ENCODE results near the gene TGFBR3. TPM values are rescaled to one million over a fixed set of nuclear protein-coding genes. Genes with fewer than 3 reads are reported as not detected.

Gene TGFBR3
- polyA plus RNA-seq, 1 experiment: 8.2 TPM

DNA sequence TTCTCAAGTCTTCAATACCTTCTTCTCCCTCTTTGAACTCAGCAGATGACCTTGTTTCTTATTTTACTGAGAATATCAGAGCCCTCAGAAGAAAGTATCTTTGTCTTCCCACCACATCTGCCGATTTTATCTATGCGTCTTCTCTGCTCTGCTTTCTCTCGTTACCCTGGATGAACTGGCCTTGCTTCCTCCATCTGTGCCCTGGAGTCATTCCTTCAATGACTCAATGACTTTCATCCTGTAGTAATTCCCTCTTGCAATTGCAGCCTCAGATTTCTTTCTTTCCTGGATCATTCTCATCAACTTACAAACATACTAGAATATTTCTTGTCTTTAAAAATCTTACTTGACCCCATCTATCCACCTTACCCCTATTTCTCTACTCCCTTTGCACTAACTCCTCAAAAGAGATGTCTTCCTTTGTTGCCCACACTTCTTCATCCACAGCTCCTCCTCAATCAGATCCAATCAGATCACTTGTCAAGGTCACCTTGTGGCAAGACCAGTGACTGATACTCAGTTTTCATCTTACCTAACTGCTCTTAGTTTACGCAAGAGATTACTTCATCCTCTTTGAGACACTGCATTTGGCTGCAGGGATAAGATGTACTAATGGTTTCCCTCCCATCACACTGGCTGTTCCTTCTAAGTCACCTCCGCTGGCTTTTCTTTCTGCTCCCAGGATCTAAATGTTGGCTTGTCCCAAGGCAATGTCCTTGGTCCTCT, 8.2 kb upstream of the TGFBR3 start:
- no peaks in the 10 kb centered on the region for H3K36me3 ChIP-seq (ENCODE audit: control insufficient read depth, insufficient read depth, low read length)
- DNase-seq (ENCODE audit: low read depth): no peak
- no peak overlapping the region for H3K4me3 ChIP-seq (ENCODE audit: low read depth, low read length)
- POLR2A ChIA-PET: no interaction called here
- no peak for TF ChIP-seq CTCF (IDR thresholded peaks at IDR 0.05; ENCODE audit: insufficient read depth, low read depth, low read length)
- CTCF ChIA-PET: no interaction called here
- no peaks in the 10 kb centered on the region for H3K27me3 ChIP-seq (ENCODE audit: control insufficient read depth, insufficient read depth, low read length)

DNA sequence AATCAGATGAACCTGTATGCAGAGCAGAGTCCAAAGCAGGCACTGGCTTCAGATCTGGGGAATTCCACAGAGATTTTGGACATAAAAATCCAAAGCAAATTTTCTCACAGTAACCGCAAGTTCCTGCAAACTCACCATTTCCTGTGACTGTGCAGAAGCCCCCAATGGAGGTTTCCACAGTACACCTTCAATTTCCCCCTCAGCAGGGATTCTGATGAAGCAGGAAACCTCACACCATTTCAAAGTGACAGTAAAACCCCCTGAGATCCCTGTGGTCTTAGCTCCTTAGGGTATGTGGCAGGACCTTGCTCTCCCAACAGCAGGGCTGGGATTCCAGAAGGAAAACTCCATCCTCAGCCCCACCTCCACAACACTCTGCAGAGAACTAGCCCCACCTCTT, 6.0 kb upstream of the TGFBR3 start:
- Histone ChIP-seq H3K27me3 (ENCODE audit: control insufficient read depth, insufficient read depth, low read length) (no peaks in the 10 kb centered on the region), H3K4me3 (ENCODE audit: low read depth, low read length) (no peak overlapping the region), H3K36me3 (ENCODE audit: control insufficient read depth, insufficient read depth, low read length) (no peaks in the 10 kb centered on the region)
- ChIA-PET CTCF (interaction anchor here (0.7 to 1.3 kb wide), 3 partner anchors 14 to 155 kb away, joined by 3 to 4 read pairs (median 3); no protein-coding TSS in a partner anchor), POLR2A (no interaction called here)
- DNase-seq (ENCODE audit: low read depth): no peak
- TF ChIP-seq CTCF (IDR thresholded peaks at IDR 0.05; ENCODE audit: insufficient read depth, low read depth, low read length): no peak

- no peak for DNase-seq (ENCODE audit: low read depth)
- no peaks in the 10 kb centered on the region for H3K27me3 ChIP-seq (ENCODE audit: control insufficient read depth, insufficient read depth, low read length)
- ChIA-PET CTCF (interaction anchor here (0.7 to 1.1 kb wide), 5 partner anchors 14 to 379 kb away, joined by 3 to 4 read pairs (median 3); no protein-coding TSS in a partner anchor), POLR2A (no interaction called here)
- H3K4me3 ChIP-seq (ENCODE audit: low read depth, low read length): no peak overlapping the region
- H3K36me3 ChIP-seq (ENCODE audit: control insufficient read depth, insufficient read depth, low read length): no peaks in the 10 kb centered on the region
- no peak for TF ChIP-seq CTCF (IDR thresholded peaks at IDR 0.05; ENCODE audit: insufficient read depth, low read depth, low read length)
Observed at GRCh38 chr1:91891454-91891853, 5.5 kb upstream of the TGFBR3 start.

- no peak overlapping the region for H3K4me3 ChIP-seq (ENCODE audit: low read depth, low read length)
- H3K36me3 ChIP-seq (ENCODE audit: control insufficient read depth, insufficient read depth, low read length): no peaks in the 10 kb centered on the region
- ChIA-PET CTCF (interaction anchor here (0.8 to 1.8 kb wide), 2 partner anchors 59 to 378 kb away, joined by 3 to 7 read pairs; no protein-coding TSS in a partner anchor), POLR2A (no interaction called here)
- H3K27me3 ChIP-seq (ENCODE audit: control insufficient read depth, insufficient read depth, low read length): no peaks in the 10 kb centered on the region
- TF ChIP-seq CTCF (IDR thresholded peaks at IDR 0.05; ENCODE audit: insufficient read depth, low read depth, low read length): no peak
- no peak for DNase-seq (ENCODE audit: low read depth)
Observed at GRCh38 chr1:91889717-91890459, 3.9 kb upstream of the TGFBR3 start.

DNA sequence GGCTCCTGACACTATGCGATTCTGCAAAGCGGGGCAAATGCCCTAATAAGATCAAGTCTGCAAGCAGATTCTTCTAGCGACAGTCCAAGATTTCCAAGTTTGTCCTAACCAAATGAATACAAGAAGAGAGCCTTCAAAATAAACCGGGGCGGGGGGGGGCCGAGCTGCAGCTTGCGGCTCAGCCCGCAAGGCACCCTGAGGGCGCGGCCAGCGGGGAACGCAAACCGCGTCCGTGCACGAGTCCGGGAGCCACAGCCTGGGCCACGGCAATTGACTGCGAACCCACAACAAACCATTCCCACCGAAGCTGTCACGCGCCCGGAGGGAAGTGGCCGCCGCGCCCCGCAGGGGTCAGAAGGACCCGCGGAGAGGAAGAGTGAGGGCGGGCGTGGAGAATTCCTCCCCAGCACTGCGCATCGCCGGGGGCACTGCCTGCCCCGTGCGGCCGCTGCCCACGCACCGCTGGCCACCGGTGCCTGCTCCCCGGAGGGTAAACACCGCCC, 687 bp downstream of the TGFBR3 start:
- no peak for DNase-seq (ENCODE audit: low read depth)
- POLR2A ChIA-PET: interaction anchor here (0.5 to 0.6 kb wide), 2 partner anchors 22 to 310 kb away, joined by 3 to 7 read pairs; no protein-coding TSS in a partner anchor
- peak overlapping the region; percentile 94 for H3K4me3 ChIP-seq (ENCODE audit: low read depth, low read length)
- H3K27me3 ChIP-seq (ENCODE audit: control insufficient read depth, insufficient read depth, low read length): no peaks in the 10 kb centered on the region
- TF ChIP-seq CTCF (IDR thresholded peaks at IDR 0.05; ENCODE audit: insufficient read depth, low read depth, low read length): no peak
- CTCF ChIA-PET: interaction anchor here (0.9 to 3.5 kb wide), 11 partner anchors 11 to 371 kb away, joined by 3 to 23 read pairs (median 3); no protein-coding TSS in a partner anchor
- H3K36me3 ChIP-seq (ENCODE audit: control insufficient read depth, insufficient read depth, low read length): no peaks in the 10 kb centered on the region
